HFFc6 (cell line): ENCODE measurements around the gene ADAMTS7. TPM values are rescaled to one million over a fixed set of nuclear protein-coding genes. Genes with fewer than 3 reads are reported as not detected.
A peak's percentile ranks its signal among the peaks of the same experiment; 100 is the strongest.
"Not testable (repeated sequence)": the region's sequence is repeated elsewhere in the genome, so short reads cannot be mapped to it uniquely, and the experiment has no call there.

Experiments used
- DNase-seq: peaks from one replicate; pipeline ENCODE4 v3.0.0-alpha.2; 2018
- H3K27ac Mint-ChIP-seq: 2 replicates; pipeline ENCODE4 v1.8.0; 2020; ENCODE audit warnings: mild to moderate bottlenecking, mixed read lengths
- H3K27me3 Mint-ChIP-seq: 2 replicates; pipeline ENCODE4 v1.8.0; 2021; ENCODE audit warnings: mild to moderate bottlenecking, moderate library complexity, mixed read lengths; ENCODE audit not compliant: insufficient read depth
- H3K36me3 Mint-ChIP-seq: 2 replicates; pipeline ENCODE4 v1.8.0; 2021; ENCODE audit warnings: low read depth, mixed read lengths
- H3K4me1 Mint-ChIP-seq: 2 replicates; pipeline ENCODE4 v1.8.0; 2020; ENCODE audit warnings: low read depth, mixed read lengths
- H3K4me3 Mint-ChIP-seq: 2 replicates; pipeline ENCODE4 v1.8.0; 2020; ENCODE audit warnings: mild to moderate bottlenecking, moderate library complexity, mixed read lengths
- H3K9me3 Mint-ChIP-seq: 2 replicates; pipeline ENCODE4 v1.8.0; 2020; ENCODE audit warnings: mild to moderate bottlenecking, mixed read lengths
- CTCF ChIP-seq: fragments of 200-600 bp; sonication (generic); IDR thresholded peaks from 2 replicates; pipeline ENCODE4 v1.5.0; 2021; ENCODE audit warnings: antibody characterized with exemption, mild to moderate bottlenecking
- total RNA-seq, 6 experiments: library from RNA; stranded (reverse); fragmentation: NEBNext Ultra II Directional; extraction: Animal tissue kit (Norgen Biotek cat#: 25700); gene quantifications; 2 replicates in 1 of 6; 3 replicates in 5 of 6; pipeline ENCODE4 v1.2.3, GENCODE V29; 2021

ADAMTS7 gene
- total RNA-seq, 6 experiments from 2014 or later, result 0.39 to 0.66 (median 0.59) TPM

GRCh38 chr15:78740904-78741274 lies 70.4 kb downstream of the ADAMTS7 start:
- Mint-ChIP-seq H3K27me3 (peaks cover 13% of the 10 kb centered on the region), H3K4me1 (no peaks in the 10 kb centered on the region), H3K27ac (no peak overlapping the region), H3K9me3 (no peaks in the 10 kb centered on the region), H3K36me3 (no peaks in the 10 kb centered on the region), H3K4me3 (no peak overlapping the region)
- no peak; the same call in 1 of the 2 replicates for TF ChIP-seq CTCF
- DNase-seq, result no peak

- DNase-seq, result peak; percentile 18
- Mint-ChIP-seq H3K4me1 (no peaks in the 10 kb centered on the region), H3K36me3 (no peaks in the 10 kb centered on the region), H3K27me3 (peaks cover 17% of the 10 kb centered on the region), H3K4me3 (no peak overlapping the region), H3K27ac (no peak overlapping the region), H3K9me3 (no peaks in the 10 kb centered on the region)
- peak; percentile 76 for TF ChIP-seq CTCF
These were observed 71.0 kb downstream of the ADAMTS7 start for GRCh38 chr15:78739996-78740903.

GRCh38 chr15:78739206-78739605 lies 72.1 kb downstream of the ADAMTS7 start:
- H3K4me1 Mint-ChIP-seq, result no peaks in the 10 kb centered on the region
- no peaks in the 10 kb centered on the region for H3K36me3 Mint-ChIP-seq
- H3K4me3 Mint-ChIP-seq, result no peak overlapping the region
- peaks cover 23% of the 10 kb centered on the region for H3K27me3 Mint-ChIP-seq
- TF ChIP-seq CTCF, result no peak
- DNase-seq, result no peak
- no peaks in the 10 kb centered on the region for H3K9me3 Mint-ChIP-seq
- no peak overlapping the region for H3K27ac Mint-ChIP-seq

- DNase-seq, result peak; percentile 31
- H3K4me3 Mint-ChIP-seq, H3K9me3 Mint-ChIP-seq, H3K4me1 Mint-ChIP-seq, H3K36me3 Mint-ChIP-seq, H3K27ac Mint-ChIP-seq: not testable (repeated sequence)
- H3K27me3 Mint-ChIP-seq, result peaks cover 23% of the 10 kb centered on the region
- peak; percentile 84 for TF ChIP-seq CTCF
These were observed 73.2 kb downstream of the ADAMTS7 start for GRCh38 chr15:78737931-78738558.

GRCh38 chr15:78737187-78737820 lies 74.0 kb downstream of the ADAMTS7 start:
- Mint-ChIP-seq H3K27ac (no peak overlapping the region), H3K27me3 (peaks cover 28% of the 10 kb centered on the region), H3K9me3 (no peaks in the 10 kb centered on the region), H3K4me3 (no peak overlapping the region), H3K4me1 (no peaks in the 10 kb centered on the region), H3K36me3 (no peaks in the 10 kb centered on the region)
- no peak for TF ChIP-seq CTCF
- DNase-seq, result no peak

GRCh38 chr15:78736286-78736685 lies 75.0 kb downstream of the ADAMTS7 start:
- not testable (repeated sequence) for DNase-seq, H3K4me3 Mint-ChIP-seq

More at GRCh38 chr15:78736286-78736685, 75.0 kb downstream of the ADAMTS7 start:
- not testable (repeated sequence) for H3K36me3 Mint-ChIP-seq, H3K4me1 Mint-ChIP-seq, H3K9me3 Mint-ChIP-seq, H3K27ac Mint-ChIP-seq
- peaks cover 37% of the 10 kb centered on the region for H3K27me3 Mint-ChIP-seq
